Right ventricle myocardium superior (tissue), 1 donor: ENCODE data around the gene RPL22L1. TPM values are rescaled to one million over a fixed set of nuclear protein-coding genes. Genes with fewer than 3 reads are reported as not detected.
"Not testable (repeated sequence)": the region's sequence is repeated elsewhere in the genome, so short reads cannot be mapped to it uniquely, and the experiment has no call there.

ENCODE experiments used
- ATAC-seq: fragments of 200-7000 bp; cut with Tn5 transposase; one replicate; pipeline ENCODE4 v1.9.1; 2020; ENCODE audit warnings: mild to moderate bottlenecking; ENCODE audit not compliant: poor library complexity
- DNase-seq: peaks from one replicate; pipeline ENCODE4 v3.0.0-alpha.2; 2020
- intact Hi-C: fragments of 100-400 bp; cut with DNase I; formaldehyde crosslinking; loops from one replicate; pipeline ENCODE4 v1.11.2; 2022
- total RNA-seq: library from RNA; stranded (reverse); fragmentation: NEBNext Ultra II Directional; extraction: Animal tissue kit (Norgen Biotek cat#: 25700); gene quantifications from one replicate; pipeline ENCODE4 v1.2.1, GENCODE V29; 2021
- donor health status: DM: no; HTN: yes; CAD: no; lungs with severe emphysema.

RPL22L1 gene
- total RNA-seq, 1 donor from 2014 or later, result 8.0 TPM

DNA sequence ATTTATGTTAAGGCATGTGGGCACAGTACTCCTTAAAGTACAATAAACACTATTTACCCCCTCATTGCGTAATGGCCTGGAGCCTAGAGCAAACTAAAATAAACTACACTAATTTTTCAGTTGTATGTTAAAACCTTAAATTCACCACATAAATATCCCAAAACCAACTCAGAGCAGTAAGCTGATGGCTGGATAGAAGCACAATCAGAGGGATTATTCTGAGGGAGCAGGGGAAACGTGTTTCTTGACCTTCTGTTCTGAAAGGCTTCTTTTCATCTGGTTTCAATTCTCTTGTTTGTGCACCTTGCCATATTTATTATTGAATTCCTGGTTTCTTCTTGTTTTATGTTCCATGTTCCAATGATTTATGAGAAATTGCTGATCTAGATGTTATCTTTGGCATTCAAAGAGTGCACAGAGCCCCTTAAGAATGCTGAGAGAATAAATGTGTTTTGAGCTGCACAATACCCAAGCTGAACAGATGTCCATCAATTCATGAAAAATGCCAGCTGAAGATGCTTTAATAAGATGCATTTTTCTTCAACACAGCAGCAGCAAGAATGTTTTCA, 29.6 kb downstream of the RPL22L1 start:
- intact Hi-C loops, result no loop called here
- ATAC-seq (no peak), DNase-seq (no peak)

DNA sequence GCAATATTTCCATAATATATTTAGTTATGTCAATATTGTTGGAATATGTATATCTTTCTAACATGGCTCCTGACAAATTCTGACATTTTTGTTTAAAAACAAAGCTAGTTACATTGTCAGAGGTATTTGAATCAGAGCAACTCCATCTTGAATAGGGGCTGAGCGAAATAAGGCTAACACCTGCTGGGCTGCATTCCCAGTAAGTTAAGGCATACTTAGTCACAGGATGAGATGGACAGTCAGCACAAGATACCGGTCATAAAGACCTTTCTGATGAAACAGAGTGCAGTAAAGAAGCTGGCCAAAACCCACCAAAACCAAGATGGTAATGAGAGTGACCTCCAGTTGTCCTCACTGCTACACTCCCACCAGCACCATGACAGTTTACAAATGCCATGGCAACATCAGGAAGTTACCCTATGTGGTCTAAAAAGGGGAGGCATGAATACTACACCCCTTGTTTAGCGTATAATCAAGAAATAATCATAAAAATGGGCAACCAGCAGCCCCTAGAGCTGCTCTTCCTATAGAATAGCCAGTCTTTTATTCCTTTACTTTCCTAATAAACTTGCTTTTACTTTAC, 30.4 kb downstream of the RPL22L1 start:
- intact Hi-C loops, result no loop called here
- no peak for ATAC-seq
- no peak for DNase-seq

DNA sequence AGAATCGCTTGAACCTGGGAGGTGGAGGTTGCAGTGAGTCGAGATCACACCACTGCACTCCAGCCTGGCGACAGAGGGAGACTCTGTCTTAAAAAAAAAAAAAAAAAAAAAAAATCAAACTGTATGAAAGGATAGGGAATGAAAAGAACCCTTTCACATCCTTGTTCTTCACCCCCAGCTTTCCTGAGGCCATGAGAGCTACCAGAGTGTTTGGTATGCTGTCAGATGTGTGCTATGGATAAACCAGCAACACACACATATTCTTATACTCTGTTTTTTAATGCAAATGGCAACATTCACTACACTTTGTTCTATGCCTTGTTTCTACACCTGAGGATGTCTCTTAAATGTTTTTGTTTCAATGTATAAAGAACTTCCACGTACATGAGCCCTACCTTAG, 33.5 kb downstream of the RPL22L1 start:
- intact Hi-C loops, result no loop called here
- no peak for DNase-seq
- ATAC-seq, result no peak

DNA sequence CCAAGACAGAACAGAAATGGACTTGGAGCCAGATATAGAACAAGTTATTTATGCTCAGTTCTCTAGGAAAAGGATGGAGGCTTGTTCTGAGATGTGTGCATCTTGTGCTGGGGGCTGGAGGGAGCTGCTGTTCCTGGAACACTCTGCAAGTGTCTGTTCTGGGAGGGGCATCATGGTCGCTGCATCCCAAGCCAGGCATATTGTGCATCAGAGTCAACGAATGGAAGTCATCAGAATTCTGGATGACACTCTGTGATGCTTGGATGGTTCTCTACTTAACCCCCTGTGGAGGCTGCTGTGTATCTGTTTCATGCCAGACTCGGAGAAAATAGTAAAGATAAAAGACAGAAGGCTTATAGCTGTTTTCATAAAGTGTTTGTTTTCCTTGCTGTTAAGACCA, 34.7 kb downstream of the RPL22L1 start:
- ATAC-seq (no peak), DNase-seq (no peak)
- intact Hi-C loops, result no loop called here

DNA sequence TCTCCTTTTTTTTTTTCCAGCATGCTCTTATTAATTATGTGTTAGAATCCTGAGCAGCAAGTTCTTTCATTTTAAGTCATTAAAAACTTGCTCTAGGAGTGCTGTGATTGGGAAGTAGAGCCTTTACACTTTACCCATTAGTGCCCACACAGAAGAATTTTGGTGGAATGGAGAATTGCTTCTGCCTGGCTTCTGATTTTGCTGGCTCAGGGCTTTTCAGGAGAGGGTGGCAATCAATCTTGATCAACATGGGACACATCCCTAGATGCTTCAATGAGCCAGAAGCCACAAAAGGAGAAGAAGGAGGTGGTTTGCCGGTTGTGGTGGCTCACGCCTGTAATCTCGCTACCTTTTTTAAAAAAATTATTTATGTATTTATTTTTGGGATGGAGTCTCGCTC, 39.4 kb downstream of the RPL22L1 start:
- ATAC-seq (no peak), DNase-seq (no peak)
- intact Hi-C loops, result no loop called here

DNA sequence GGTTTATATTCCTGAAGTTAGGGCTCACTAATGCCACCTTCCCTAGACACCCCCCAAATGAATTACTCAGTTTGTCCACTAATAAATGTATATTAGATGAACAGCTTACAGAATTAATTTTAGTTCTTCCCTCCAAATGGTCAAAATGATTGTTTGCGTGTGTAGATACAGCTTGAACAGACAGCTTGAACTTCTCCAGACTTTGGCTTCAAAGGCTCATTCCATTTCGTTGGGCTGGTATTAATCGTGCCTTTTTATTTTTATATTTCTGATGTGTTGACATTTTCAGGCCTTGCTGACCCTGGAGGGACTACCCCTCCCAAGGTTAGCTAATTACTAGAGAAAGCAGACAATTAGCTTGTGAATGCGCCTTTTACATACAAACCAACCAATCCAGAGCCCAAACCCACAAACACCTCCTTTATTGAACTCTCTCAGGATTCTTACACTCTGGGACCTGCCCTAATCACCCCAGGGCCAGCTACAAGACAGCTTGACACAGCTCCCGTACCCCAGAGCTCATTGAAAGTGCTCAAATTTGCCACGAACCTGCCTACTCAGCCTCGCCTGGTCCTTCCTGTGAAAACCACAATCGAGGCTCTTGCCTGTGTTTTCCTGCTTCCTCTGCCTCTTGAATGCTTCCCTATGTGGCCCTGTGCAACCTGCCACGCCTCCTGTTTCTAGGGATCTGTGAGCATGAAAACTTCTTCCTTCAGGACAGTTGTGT, 40.3 kb downstream of the RPL22L1 start:
- no peak for DNase-seq
- ATAC-seq, result no peak
- intact Hi-C loops, result no loop called here

DNA sequence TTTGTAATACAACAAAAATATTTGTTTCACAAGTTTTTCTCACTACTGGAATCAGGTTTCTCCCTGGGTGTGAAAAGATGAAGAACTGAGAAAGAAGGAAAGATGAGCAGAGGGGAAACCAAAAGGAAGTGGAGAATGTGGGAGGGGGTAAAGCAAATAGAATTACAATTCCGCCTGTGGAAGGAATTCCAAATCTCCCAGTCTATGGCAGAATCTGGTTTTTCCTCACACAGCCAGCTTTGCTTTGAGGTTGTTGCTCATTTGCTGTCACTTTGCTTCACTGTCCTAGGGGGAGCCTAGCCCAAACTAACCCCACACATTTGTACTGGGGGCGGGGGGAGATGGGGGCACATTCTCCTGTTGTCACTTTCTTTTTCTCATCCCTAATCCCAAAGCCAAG, 43.9 kb downstream of the RPL22L1 start:
- no peak for DNase-seq
- ATAC-seq, result no peak
- intact Hi-C loops, result no loop called here

DNA sequence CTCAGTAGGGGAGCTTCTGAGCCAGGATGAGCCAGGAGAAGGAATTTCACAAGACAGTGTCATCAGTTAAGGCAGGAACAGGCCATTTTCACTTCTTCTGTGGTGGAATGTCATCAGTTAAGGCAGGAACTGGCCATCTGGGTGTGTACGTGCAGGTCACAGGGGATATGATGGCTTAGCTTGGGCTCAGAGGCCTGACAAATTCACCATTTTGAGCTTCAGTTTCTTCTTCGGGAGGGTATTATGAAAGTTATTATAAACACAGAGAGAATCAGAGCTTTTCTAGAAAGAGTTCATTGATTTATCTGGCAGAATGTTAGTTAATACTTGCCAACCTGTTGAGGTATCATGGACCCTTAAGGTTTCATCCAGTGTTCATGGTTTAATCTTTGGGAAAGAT, 46.4 kb downstream of the RPL22L1 start:
- ATAC-seq, DNase-seq, intact Hi-C loops: not testable (repeated sequence)

DNA sequence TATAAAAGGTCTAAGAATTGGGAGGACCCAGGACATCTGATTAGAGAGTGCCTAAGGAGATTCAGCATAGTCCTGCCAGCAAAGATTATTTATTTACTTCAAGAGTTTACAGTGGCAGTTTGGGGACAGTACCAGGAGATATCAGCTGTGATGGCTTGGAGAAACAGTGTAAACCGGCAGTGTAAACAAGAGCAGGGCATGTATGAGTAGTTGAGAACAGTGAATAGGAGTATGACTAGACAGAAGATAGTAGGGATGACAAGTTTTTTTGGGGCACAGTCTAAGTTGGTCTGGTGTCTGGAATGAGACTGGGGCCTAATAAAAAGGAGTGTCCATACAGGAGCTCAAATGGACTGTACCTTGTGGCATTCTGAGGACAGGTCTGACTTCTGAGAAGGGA, 51.7 kb downstream of the RPL22L1 start:
- intact Hi-C loops, DNase-seq, ATAC-seq: not testable (repeated sequence)

DNA sequence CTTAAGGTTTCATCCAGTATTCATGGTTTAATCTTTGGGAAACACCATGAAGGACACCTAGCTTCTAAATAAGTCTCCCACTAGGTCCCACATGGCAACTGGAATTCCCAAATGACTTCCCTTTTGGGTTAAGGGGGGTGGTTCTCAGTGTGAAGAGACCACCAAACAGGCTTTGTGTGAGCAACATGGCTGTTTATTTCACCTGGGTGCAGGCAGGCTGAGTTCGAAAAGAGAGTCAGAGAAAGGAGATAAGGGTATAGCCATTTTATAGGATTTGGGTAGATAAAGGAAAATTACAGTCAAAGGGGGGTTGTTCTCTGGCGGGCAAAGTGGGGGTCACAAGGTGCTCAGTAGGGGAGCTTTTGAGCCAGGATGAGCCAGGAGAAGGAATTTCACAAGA, 52.5 kb downstream of the RPL22L1 start:
- DNase-seq, intact Hi-C loops, ATAC-seq: not testable (repeated sequence)

DNA sequence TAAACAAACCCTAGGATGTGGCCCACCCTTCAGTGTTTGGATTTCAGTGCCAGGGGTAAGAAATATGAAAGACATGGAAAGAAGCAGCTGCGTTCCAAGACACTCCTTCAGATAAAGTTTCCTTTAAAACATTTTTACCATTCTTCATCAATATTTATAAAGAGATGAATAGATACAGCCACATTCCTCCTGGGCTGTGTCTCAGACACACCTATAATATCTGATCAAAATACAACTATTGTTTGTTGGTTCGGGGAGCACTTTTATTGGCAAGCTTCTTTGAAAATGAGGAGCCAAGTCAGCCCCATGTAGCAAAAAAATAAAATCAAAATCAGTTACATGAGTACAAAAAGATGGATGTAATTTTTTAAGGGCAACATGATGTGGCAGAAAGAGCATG, 53.2 kb downstream of the RPL22L1 start:
- ATAC-seq (no peak), DNase-seq (no peak)
- intact Hi-C loops, result no loop called here

DNA sequence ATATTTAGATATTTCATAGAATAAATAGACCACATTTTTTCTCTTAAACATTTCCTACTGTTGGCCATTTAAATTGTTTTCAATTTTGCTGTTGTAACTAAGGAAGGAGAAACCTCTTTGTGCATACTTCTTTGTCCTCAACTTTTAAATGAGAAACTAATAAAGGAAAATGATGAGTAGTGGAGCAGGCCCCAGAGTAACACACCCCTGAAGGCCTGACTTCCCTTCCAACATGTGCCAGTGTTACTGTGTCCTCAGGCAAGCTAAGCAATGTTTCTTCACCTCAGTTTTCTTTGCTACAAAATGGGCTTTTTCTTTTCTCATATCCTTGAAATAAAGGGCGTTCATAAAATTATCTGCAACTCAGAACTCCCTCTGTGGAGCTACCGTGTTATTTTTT, 53.7 kb downstream of the RPL22L1 start:
- intact Hi-C loops, result no loop called here
- no peak for ATAC-seq
- DNase-seq, result no peak

DNA sequence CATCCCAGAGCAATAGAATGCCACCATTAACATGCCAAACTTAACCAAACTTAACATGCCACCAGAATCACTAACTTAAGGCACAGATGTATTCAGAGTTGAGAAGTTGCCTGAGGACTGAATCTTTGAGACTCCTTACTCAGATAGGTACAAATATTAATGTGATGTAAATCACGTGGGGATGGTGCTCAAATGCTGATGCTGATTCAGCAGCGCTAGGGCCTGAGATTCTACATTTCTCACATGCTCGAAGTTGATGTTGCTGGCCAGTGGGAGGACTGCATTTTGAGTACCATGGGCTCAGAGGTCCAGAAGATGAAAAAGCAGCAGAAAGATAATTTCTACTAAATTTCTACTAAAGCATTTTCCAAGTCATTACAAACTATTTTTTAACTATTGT, 54.1 kb downstream of the RPL22L1 start:
- ATAC-seq, result no peak
- intact Hi-C loops, result no loop called here
- DNase-seq, result no peak

DNA sequence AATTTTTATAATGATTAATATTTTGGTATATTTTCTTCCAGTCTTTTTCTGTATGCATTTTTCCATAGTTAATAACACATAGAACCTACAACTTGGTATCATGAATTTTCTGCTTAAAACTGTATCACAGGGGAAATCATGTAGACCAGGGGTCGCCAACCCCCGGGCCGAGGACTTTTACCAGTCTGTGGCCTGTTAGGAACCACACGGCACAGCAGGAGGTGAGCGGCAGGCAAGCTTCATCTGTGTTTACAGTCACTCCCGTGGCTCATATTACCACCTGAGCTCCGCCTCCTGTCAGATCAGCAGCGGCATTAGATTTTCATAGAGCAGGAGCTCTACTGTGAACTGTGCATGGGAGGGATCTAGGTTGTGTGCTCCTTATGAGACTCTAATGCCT, 54.7 kb downstream of the RPL22L1 start:
- no peak for ATAC-seq
- intact Hi-C loops, result no loop called here

More for the DNA sequence above, 54.7 kb downstream of the RPL22L1 start:
- DNase-seq, result no peak

Other genes starting within 250 kb of the RPL22L1 start
- 7.2 TPM for gene EIF5A2, start 38.4 kb upstream of the RPL22L1 start, total RNA-seq
- not detected for gene SLC2A2, start 156.5 kb upstream of the RPL22L1 start, total RNA-seq